Cardiac fibroblast (primary cell): ENCODE measurements around the gene REPIN1.
A peak's percentile ranks its signal among the peaks of the same experiment; 100 is the strongest.

Experiments
- DNase-seq, 2 donors: peaks; one replicate each; pipeline versions ENCODE4 v3.0.0 to v3.0.0-alpha.2; 2010; ENCODE audit warnings: low read depth in 2 of 2
- H3K4me3 ChIP-seq, 2 donors: replicated peaks in 1 of 2; 1 replicate in 1 of 2; 2 replicates in 1 of 2; pipeline ENCODE4 v1.5.1; 2011; ENCODE audit warnings: low read depth in 2 of 2, low read length in 2 of 2, mild to moderate bottlenecking in 2 of 2, moderate library complexity in 1 of 2
- TF ChIP-seq, protein P1 (sequence below): IDR thresholded peaks from one replicate; pipeline ENCODE4 v1.5.1; 2011; ENCODE audit warnings: low read depth, mild to moderate bottlenecking, low read length, inconsistent platforms

REPIN1 gene

DNA sequence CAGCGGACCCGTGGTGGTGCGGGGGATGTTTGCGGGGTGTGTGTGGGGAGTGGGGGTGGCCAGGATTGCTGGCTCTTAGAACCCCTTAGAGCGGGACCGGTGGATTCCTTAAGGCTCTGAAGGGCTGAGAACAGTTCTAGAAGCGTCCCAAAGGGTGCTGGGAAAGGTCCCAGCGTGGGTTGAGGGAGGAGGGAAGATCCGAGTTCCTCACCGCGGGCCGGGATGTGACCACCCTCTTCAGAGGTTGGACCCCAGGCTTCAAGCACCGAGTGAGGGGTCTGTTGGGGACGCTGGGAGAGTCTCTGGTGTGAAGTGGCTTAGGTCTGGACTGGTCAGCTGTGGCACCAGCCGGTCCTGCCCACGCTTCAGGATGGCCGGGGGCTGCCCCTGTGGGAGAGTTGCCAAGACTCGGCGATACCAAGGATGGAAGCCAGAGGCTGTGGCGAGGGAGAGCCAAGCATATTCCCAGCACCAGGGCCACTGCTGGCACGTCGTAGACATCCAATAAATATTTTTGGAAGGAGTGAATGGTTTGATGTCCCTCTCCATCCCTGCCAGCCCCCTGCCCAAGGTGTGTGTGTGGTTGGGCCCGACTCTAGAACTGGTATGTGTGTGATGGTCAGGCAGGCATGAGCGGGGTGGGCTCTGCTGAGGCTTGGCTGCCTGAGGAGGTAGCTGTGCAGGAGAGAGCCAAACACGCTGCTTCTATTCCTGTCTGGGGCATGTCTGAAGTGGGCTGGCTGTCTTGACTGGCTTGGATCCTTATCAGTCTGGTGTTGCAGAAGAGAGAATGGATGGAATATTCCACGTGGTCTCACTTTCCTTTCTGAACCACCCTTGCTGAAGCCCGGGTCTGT is 29.7 kb downstream of the REPIN1 start:
- TF ChIP-seq, protein P1, sequence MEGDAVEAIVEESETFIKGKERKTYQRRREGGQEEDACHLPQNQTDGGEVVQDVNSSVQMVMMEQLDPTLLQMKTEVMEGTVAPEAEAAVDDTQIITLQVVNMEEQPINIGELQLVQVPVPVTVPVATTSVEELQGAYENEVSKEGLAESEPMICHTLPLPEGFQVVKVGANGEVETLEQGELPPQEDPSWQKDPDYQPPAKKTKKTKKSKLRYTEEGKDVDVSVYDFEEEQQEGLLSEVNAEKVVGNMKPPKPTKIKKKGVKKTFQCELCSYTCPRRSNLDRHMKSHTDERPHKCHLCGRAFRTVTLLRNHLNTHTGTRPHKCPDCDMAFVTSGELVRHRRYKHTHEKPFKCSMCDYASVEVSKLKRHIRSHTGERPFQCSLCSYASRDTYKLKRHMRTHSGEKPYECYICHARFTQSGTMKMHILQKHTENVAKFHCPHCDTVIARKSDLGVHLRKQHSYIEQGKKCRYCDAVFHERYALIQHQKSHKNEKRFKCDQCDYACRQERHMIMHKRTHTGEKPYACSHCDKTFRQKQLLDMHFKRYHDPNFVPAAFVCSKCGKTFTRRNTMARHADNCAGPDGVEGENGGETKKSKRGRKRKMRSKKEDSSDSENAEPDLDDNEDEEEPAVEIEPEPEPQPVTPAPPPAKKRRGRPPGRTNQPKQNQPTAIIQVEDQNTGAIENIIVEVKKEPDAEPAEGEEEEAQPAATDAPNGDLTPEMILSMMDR: no peak
- no peak for DNase-seq

DNA sequence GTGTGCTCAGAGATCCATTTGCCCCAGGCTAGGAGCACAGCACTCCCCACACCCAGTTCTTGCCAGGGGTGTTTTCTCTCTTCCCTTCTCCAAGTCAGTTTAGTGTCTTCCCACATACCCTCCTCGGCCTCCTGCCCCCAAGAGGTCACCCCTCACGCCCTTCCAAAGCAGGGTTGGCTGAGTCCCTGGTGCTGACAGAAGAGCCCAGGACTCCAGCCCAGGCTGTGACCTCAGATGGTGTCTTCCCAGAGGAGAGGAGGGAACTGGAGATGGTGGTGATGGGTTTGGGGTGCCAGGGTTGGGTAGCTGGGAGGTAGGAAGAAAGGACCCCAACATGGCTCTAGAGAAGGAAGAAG is 30.3 kb downstream of the REPIN1 start:
- H3K4me3 ChIP-seq: no peak overlapping the region
- no peak for DNase-seq
- TF ChIP-seq, protein P1: no peak

More for the DNA sequence above, 29.7 kb downstream of the REPIN1 start:
- H3K4me3 ChIP-seq: no peak overlapping the region

DNA sequence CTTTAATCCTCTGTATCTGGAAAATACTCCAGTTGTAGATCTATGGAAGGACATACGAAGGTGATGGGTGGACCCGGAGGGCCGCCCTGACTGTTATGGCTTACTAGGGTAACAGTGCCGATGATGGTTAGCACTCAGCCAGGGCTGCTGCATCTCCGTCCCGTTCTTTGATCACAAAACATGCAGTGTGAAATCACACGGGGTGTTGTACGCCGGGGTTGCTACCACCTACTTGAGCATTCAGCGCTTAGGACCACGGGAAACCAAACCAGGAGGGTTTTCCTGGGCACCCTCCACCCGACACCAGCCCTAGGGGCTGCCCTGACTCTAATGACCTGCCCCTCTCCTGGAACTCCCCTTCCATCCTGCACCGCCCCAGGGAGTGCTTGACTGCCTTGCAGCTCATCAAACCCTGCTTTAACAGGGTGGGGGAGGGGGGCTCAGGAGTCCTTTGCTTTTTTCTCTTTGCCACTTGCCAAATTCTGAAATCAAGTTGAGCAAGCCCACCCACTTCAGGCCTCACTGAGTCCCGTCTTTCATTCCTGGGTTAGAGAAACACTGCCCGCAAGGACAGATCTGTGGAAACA is 30.9 kb downstream of the REPIN1 start:
- TF ChIP-seq, protein P1: no peak
- H3K4me3 ChIP-seq: no peak overlapping the region
- DNase-seq: no peak

DNA sequence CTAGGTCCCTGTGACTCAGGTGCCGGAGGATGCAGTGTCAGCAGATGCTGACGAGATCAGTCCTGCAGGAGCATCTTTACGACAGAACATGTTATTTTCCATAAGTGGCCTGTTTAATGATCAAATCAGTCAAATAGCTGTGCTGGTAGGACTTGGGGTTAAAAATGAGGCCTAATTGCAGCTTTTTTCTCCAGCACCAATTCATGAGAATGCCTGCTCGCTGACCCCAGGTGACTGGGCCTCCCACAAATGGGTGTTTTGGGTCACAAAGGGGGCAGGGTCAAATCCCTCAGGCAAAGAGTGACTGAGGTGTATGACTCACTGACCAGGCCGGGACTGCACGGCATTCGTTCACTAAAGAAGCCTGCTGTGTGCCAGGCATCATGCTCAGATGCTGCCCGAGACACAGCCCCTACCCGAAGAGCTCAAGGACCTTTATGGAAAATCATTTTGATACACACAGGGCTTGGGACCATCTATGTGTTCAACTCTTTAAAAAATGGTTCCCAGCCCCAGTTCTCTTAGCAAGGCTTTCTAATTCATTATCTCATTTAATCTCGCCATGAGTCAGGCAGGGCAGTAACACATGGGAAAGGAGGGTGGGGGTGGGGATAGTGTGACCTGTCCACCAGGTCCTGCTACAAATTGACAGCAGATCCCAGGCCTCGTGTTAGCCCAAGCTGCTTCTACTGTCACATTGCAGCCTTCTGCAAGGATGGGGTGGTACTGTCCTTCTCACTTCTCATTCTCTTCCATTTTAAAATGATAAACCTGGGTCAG is 31.6 kb downstream of the REPIN1 start:
- no peak overlapping the region for H3K4me3 ChIP-seq
- TF ChIP-seq, protein P1: no peak
- peak in 1 of 2 donors; percentile 54 for DNase-seq

DNA sequence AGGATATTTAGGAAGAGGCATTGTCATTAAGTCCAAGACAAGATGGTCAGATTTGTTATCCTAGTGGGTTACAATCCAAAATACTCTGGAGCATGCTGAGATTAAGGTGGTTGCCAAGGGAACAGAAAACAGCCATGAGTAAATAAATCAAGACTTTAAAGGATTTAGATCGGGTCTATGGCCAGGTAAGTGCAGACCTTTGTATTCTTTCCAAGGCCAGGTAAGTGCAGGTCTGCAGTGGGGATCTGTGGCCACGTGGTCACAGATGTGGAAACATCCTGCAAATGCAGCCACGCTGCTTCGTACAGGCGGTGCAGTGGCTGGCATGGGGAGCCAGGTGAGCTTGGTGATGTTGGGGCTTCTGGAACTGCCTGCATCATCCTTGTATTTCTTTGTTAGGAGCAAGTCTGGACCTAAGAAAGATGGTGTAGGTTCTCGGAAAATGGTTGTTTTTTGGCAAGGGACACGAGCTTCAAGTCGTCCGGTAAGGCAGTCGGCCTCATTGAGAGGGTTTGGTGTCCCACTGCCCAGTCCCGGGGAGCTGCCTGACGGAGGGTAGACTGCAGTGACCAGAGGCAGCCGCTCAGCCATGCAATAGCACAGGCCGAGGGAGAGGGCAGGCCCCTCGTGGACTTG is 32.3 kb downstream of the REPIN1 start:
- H3K4me3 ChIP-seq: no peak overlapping the region
- TF ChIP-seq, protein P1: no peak
- no peak for DNase-seq

DNA sequence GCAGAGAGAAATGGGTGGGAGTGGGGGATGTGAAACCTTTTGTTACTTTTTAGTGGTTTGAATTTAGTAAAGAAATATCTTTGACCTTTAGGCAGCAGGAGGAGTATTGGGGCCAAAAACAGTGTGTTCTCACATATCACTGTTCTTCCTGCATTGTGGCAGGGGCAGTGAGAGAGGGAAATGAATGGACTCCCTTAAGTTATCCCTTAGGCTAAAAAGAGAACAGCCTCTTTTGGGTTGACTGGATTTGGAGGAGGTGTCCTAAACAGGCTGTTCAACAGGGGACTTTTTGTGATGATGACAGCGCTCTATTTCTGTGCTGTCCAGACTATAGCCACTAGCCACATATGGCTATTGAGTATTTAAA is 32.8 kb downstream of the REPIN1 start:
- H3K4me3 ChIP-seq: no peak overlapping the region
- no peak for DNase-seq
- TF ChIP-seq, protein P1: no peak
